Tibial artery (tissue), 4 donors: ENCODE results near the gene CAMKMT.

ENCODE experiments used
- DNase-seq, 2 donors: peaks; one replicate each; pipeline ENCODE4 v3.0.0-alpha.2; 2019
- H3K27ac ChIP-seq, 2 donors: fragments of 200-600 bp; sonication (generic) in 1 of 2; 1 replicate in 1 of 2; 2 replicates in 1 of 2; pipeline ENCODE4 v1.5.1; 2018 to 2019; ENCODE audit warnings: mild to moderate bottlenecking in 1 of 2
- H3K27me3 ChIP-seq, 2 donors: fragments of 200-600 bp; sonication (generic) in 1 of 2; one replicate each; pipeline versions ENCODE4 v1.5.1 to v1.6.0; 2016 to 2019
- H3K36me3 ChIP-seq, 3 donors: fragments of 200-600 bp; sonication (generic) in 2 of 3; one replicate each; pipeline ENCODE4 v1.5.1; 2016 to 2019; ENCODE audit warnings: mild to moderate bottlenecking in 2 of 3
- H3K4me1 ChIP-seq, 4 donors: fragments of 200-600 bp; sonication (generic) in 2 of 4; 1 replicate in 3 of 4; 2 replicates in 1 of 4; pipeline ENCODE4 v1.5.1; 2016 to 2019
- H3K4me3 ChIP-seq, 2 donors: fragments of 200-600 bp; sonication (generic) in 1 of 2; 1 replicate in 1 of 2; 2 replicates in 1 of 2; pipeline ENCODE4 v1.5.1; 2018 to 2019; ENCODE audit warnings: mild to moderate bottlenecking in 2 of 2
- H3K9me3 ChIP-seq, 3 donors: fragments of 200-600 bp; sonication (generic) in 1 of 3; one replicate each; pipeline ENCODE4 v1.5.1; 2016 to 2019
- CTCF ChIP-seq, 2 experiments: fragments of 200-600 bp in 1 of 2; fragments of 450-650 bp in 1 of 2; IDR thresholded peaks; one replicate each; pipeline ENCODE4 v1.5.1; 2017 to 2019; ENCODE audit warnings: antibody characterized with exemption in 2 of 2, mild to moderate bottlenecking in 1 of 2, moderate library complexity in 1 of 2
- intact Hi-C: fragments of 100-400 bp; cut with DNase I; formaldehyde crosslinking; loops from one replicate; pipeline ENCODE4 v1.15.0; 2023; ENCODE audit warnings: low total_unique reads

CAMKMT gene

GRCh38 chr2:44442019-44442418 lies 80.3 kb downstream of the CAMKMT start:
- Histone ChIP-seq H3K27ac (no peak overlapping the region), H3K4me1 (no peaks in the 10 kb centered on the region), H3K36me3 (peaks cover 0 to 9% (median 0%) of the 10 kb centered on the region in 3 donors), H3K27me3 (no peaks in the 10 kb centered on the region), H3K4me3 (no peak overlapping the region), H3K9me3 (no peaks in the 10 kb centered on the region)
- intact Hi-C loops, result no loop called here
- no peak for TF ChIP-seq CTCF (IDR thresholded peaks at IDR 0.05)
- DNase-seq, result no peak

GRCh38 chr2:44443517-44443916 lies 81.8 kb downstream of the CAMKMT start:
- Histone ChIP-seq H3K27ac (no peak overlapping the region), H3K4me1 (no peaks in the 10 kb centered on the region), H3K27me3 (no peaks in the 10 kb centered on the region), H3K4me3 (no peak overlapping the region), H3K9me3 (no peaks in the 10 kb centered on the region), H3K36me3 (peaks cover 0 to 9% (median 0%) of the 10 kb centered on the region in 3 donors)
- no peak for DNase-seq
- no peak for TF ChIP-seq CTCF (IDR thresholded peaks at IDR 0.05)
- intact Hi-C loops, result no loop called here

- H3K36me3 ChIP-seq, result peaks cover 0 to 9% (median 0%) of the 10 kb centered on the region in 3 donors
- H3K27ac ChIP-seq, result no peak overlapping the region
- intact Hi-C loops, result no loop called here
- TF ChIP-seq CTCF (IDR thresholded peaks at IDR 0.05), result no peak
- no peak for DNase-seq
- no peaks in the 10 kb centered on the region for H3K27me3 ChIP-seq
- no peaks in the 10 kb centered on the region for H3K4me1 ChIP-seq
- H3K9me3 ChIP-seq, result no peaks in the 10 kb centered on the region
- no peak overlapping the region for H3K4me3 ChIP-seq
Measured at GRCh38 chr2:44444881-44445280, 83.1 kb downstream of the CAMKMT start.

- Histone ChIP-seq H3K36me3 (peaks cover 0 to 9% (median 0%) of the 10 kb centered on the region in 3 donors), H3K4me1 (no peaks in the 10 kb centered on the region), H3K27me3 (no peaks in the 10 kb centered on the region), H3K27ac (no peak overlapping the region), H3K4me3 (no peak overlapping the region), H3K9me3 (no peaks in the 10 kb centered on the region)
- intact Hi-C loops, result no loop called here
- no peak for DNase-seq
- no peak for TF ChIP-seq CTCF (IDR thresholded peaks at IDR 0.05)
Measured at GRCh38 chr2:44448860-44449527, 87.2 kb downstream of the CAMKMT start.

GRCh38 chr2:44450082-44450481 lies 88.3 kb downstream of the CAMKMT start:
- Histone ChIP-seq H3K36me3 (no peaks in the 10 kb centered on the region), H3K27me3 (no peaks in the 10 kb centered on the region), H3K9me3 (no peaks in the 10 kb centered on the region), H3K4me3 (no peak overlapping the region), H3K27ac (no peak overlapping the region), H3K4me1 (no peaks in the 10 kb centered on the region)
- intact Hi-C loops, result no loop called here
- TF ChIP-seq CTCF (IDR thresholded peaks at IDR 0.05), result no peak
- DNase-seq, result no peak

- Histone ChIP-seq H3K27me3 (no peaks in the 10 kb centered on the region), H3K4me1 (no peaks in the 10 kb centered on the region), H3K36me3 (no peaks in the 10 kb centered on the region), H3K27ac (no peak overlapping the region), H3K9me3 (no peaks in the 10 kb centered on the region), H3K4me3 (no peak overlapping the region)
- TF ChIP-seq CTCF (IDR thresholded peaks at IDR 0.05), result no peak
- intact Hi-C loops, result no loop called here
- DNase-seq, result no peak
Measured at GRCh38 chr2:44450806-44451205, 89.1 kb downstream of the CAMKMT start.
